CD4-positive, alpha-beta T cell treated with Interferon alpha-2 for 1 hour (primary cell): ENCODE data around the gene FUT3.
A peak's percentile ranks its signal among the peaks of the same experiment; 100 is the strongest.
"Not testable (repeated sequence)": the region's sequence is repeated elsewhere in the genome, so short reads cannot be mapped to it uniquely, and the experiment has no call there.

ENCODE experiments used
- DNase-seq, 2 donors: peaks; one replicate each; pipeline ENCODE4 v3.0.0-alpha.2; 2020 to 2022

Gene FUT3

GRCh38 chr19:5851302-5851701 lies at the start of gene FUT3:
TSS of gene FUT3 (minus strand) at chr19:5851449.
- no peak for DNase-seq

- DNase-seq, result no peak
Observed at GRCh38 chr19:5900976-5901375, 49.7 kb upstream of the FUT3 start.

- no peak for DNase-seq
Observed at GRCh38 chr19:5899728-5900526, 48.7 kb upstream of the FUT3 start.

- no peak for DNase-seq
Observed at GRCh38 chr19:5897189-5897969, 46.1 kb upstream of the FUT3 start.

DNA sequence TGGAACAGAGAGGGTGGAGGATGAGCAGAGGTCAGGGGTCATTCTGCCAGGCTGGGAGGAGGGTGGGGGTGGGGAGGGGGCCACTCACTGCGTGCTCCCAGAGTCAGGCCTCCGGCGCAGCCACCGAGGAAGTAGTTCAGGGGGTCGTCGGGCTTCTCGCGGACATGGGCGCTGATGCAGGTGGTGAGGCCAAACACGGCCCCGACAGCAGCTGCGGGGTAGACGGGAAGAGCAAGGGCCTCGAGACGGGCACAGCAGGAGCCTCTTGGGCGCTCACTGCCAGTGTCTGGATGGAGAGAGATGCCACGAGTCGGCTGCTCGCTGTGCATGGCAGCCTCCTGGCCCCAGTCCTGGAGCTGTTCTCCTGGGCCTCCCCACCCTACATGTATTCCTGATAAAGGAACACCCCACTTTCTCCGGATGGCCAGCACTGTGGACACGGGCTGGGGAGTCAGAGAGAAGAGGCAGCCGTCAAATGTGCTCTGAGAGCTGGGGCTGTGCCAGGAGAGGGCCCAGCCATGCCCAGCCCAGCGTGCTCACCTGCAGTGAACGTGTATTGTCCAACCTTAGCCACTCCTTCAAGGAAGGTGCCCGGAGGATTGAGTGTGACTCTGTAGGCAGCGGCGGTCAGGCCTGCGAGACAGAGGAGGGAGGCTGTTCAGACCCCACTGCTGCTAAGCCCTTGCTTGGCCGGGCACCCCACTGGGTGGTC lies 45.3 kb upstream of the FUT3 start:
- no peak for DNase-seq

DNA sequence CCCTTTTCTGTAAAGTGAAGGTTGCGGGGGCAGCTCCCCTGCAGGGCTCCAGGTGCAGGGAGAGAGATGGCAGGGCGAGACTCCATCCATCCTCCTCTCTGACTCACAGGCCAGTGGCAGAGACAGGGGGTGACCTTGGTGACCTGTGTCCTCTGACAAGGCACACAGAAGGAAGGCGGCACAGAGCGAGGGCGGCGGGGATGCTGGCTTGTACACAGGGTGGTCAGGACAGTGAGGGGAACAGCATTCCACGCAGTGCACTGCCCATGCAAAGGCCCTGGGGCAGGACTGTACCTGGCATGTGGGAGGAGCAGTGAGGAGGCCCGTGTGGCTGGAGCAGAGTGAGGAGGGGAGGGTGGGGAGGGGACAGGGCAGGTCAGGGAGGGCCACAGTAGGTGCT lies 44.6 kb upstream of the FUT3 start:
- no peak for DNase-seq

- no peak for DNase-seq
Observed at GRCh38 chr19:5895409-5895808, 44.2 kb upstream of the FUT3 start.

GRCh38 chr19:5894704-5895349 lies 43.6 kb upstream of the FUT3 start:
- no peak for DNase-seq

GRCh38 chr19:5893907-5894703 lies 42.9 kb upstream of the FUT3 start:
- DNase-seq, result no peak

GRCh38 chr19:5893296-5893903 lies 42.2 kb upstream of the FUT3 start:
- no peak for DNase-seq

DNA sequence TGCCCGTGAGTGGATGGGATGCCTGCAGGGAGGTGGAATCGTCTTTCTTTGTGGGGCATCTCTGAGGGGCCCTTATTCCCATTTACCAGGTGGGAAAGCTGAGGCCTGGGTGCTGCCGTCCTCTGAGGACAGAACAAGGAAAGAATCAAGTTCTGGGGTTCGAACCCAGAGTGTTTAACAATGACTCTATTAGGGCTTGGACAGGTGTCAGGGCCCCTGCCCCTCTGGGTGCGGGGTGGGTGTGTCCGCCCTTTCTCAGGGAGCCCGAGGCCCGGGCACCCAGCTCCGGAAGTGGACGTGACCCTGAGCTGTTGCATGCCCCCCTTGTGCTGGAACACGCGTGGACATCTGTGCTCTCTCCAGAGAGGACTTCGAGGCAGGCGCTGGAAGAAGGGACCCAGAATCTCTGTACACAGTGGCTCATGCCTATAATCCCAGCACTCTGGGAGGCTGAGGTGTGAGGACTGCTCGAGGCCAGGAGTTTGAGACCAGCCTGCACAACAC lies 41.6 kb upstream of the FUT3 start:
- no peak for DNase-seq

DNA sequence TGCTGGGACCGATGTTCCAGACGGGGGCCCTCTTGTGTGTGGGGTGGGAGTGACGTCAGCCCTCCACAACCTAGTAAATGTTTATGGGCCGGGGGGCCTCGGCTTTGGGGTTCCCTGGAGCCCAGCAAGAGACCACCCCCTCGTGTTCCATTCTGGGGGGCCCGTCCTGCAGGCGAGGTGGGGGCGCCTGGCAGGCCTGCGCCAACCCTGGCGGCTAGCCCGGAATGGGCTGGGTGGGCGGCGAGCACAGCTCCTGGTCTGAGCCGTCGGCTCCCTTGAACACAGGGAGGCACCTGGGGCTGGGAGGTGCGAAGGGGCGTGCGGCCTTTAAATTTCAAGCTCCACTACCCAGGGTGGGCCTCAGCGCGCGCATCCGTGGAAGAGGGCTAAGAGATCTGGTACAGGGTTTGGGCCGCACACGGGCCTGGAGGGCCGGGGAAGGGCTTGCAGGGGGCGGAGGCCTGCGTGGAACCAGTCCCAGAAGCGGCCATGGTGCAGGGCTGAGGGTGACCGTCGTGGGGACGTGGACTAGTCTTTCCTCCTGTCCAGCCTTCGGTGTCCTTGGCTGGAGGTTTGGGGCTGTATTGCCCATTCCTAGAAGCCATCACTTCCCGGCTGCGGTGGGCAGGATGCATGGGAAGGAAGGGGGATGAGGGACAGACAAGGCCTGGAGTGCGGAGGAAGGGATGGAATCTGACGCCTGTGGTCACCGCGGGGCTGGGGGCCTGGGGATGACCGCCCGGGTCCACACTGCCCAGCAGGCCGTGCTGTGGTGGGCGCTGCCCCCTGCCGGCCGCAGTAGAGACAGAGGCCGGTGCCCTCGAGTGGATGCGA lies 40.9 kb upstream of the FUT3 start:
- DNase-seq, result peak in 1 of 2 donors; percentile 6

GRCh38 chr19:5891572-5891937 lies 40.3 kb upstream of the FUT3 start:
- DNase-seq, result no peak

DNA sequence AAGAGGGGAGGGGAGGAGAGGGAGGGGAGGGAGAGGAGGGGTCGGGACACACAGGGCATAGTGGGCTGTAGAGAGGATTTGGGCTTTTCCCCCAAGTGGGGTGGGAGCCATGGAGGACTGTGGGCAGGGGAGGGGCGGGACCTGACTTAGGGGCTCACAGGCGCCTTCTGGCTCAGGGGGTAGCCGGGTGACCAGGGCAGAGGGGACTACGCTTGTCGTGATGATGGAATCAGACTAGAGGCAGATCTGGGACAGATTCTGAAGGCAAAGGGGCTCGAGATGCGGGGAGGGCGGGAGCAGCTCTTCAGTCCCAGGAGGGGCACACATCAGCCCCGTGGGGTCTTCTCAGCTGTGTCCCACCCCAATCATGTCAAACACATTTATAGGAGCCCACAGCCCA lies 38.9 kb upstream of the FUT3 start:
- no peak for DNase-seq

DNA sequence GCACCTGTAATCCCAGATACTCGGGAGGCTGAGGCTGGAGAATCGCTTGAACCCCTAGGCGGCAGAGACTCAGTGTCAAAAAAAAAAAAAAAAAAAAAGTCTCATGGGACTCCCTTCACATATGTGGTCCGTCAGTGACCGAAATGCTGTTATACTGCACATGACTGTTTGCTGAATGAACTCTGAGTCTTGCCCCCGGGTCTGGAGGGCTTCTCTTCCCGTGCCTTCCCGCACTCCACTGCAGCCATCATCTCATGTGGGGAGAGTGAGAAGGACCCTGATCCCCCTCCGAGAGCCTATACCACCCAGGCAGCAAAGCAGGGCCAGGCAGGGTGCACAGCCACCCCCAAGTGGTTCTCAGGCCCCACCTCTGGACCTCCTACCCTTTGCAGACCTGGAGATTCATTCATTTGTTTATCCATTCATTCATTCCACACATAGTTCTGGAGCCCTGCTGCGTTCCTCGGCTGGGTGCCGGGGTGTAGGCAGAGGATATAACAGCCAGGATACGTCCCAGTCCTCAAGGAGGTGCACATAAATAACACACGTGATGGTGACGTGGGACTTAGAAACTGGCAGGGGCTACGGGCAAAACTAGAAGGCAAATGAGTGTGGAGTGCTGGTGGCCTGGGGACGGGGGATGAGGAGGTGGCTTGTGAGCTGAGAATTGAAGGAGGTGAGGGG lies 38.2 kb upstream of the FUT3 start:
- no peak for DNase-seq

GRCh38 chr19:5884065-5884811 lies 33.0 kb upstream of the FUT3 start:
- not testable (repeated sequence) for DNase-seq

DNA sequence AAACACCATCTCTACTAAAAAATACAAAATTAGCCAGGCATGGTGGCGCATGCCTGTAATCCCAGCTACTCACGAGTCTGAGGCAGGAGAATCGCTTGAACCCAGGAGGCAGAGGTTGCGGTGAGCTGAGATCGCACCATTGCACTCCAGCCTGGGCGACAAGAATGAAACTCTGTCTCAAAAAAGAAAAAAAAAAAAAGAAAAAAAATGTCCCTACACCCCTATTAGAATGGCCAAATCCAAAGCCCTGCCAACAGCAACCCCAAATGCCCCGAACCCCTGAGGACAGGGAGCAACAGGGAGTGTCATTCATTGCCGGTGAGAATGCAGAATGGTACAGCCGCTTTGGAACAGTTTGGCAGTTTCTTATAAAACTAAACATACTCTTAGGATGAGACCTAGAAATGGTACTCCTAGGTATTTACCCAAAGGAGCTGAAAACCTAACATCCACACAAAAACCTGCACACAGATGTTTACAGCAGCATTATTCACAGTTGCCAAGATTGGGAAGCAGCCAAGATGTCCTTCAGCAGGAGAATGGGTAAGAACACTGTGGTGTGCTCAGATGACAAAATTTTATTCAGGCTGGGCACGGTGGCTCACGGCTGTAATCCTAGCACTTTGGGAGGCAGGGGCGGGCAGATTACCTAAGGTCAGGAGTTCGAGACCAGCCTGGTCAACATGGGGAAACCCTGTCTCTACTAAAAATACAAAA lies 32.1 kb upstream of the FUT3 start:
- DNase-seq, result not testable (repeated sequence)

- DNase-seq, result no peak
Observed at GRCh38 chr19:5882421-5882968, 31.2 kb upstream of the FUT3 start.
